ENCODE results near the gene SHFL. TPM values are rescaled to one million over a fixed set of nuclear protein-coding genes. Genes with fewer than 3 reads are reported as not detected.

Gene SHFL
- total and polyA plus RNA-seq, 2 of the 4 experiments (the other 2 are of a cell fraction) = 9.0 to 32.1 TPM

GRCh38 chr19:10105509-10106099, 19.5 kb downstream of the SHFL start:
- Histone ChIP-seq H2AK9ac (replicated peaks; ENCODE audit: low read depth, low read length, poor library complexity) (peak overlapping the region; percentile 22), H4K91ac (ENCODE audit: insufficient read depth, low read depth, low read length) (no peak overlapping the region), H3K27me3 (ENCODE audit: control insufficient read depth, insufficient read depth, low read length) (no peaks in the 10 kb centered on the region), H2AFZ (replicated peaks; ENCODE audit: low read length, poor library complexity) (peak overlapping the region; percentile 76), H3K36me3 (ENCODE audit: control insufficient read depth, insufficient read depth, low read length) (peaks cover 25% of the 10 kb centered on the region), H2BK5ac (ENCODE audit: low read depth, low read length, poor library complexity, severe bottlenecking) (no peak overlapping the region), H2BK15ac (ENCODE audit: low read depth, low read length) (no peak overlapping the region), H3K4me1 (ENCODE audit: control insufficient read depth, insufficient read depth, low read length) (peaks cover 4% of the 10 kb centered on the region), H2BK20ac (ENCODE audit: low read depth, low read length) (no peak overlapping the region), H4K20me1 (ENCODE audit: insufficient read depth, low read length) (0 out of 2 replicates have a peak, but pooled peaks cover 5% of the 10 kb centered on the region), H3K9me3 (ENCODE audit: control insufficient read depth, insufficient read depth, low read length) (no peaks in the 10 kb centered on the region), H3K9me1 (ENCODE audit: insufficient read depth, low read length) (no peaks in the 10 kb centered on the region), H3K9ac (ENCODE audit: low read depth, low read length) (no peak overlapping the region), H3K23ac (ENCODE audit: low read depth, low read length) (no peak overlapping the region), H4K8ac (ENCODE audit: low read depth in 2 of 2, low read length in 2 of 2) (peak overlapping the region in 1 of 2 experiments; percentile 37; a peak in 1 of 4 replicates), H3K18ac (ENCODE audit: low read depth, low read length) (no peak overlapping the region), H2BK120ac (ENCODE audit: low read depth, low read length) (no peak overlapping the region), H2AK5ac (ENCODE audit: low read depth, low read length) (no peak overlapping the region), H4K5ac (ENCODE audit: low read depth, low read length) (no peak overlapping the region), H3K27ac (ENCODE audit: insufficient read depth, low read length) (no peak overlapping the region), H3K79me1 (ENCODE audit: low read depth in 1 of 2, low read length in 2 of 2) (peaks cover 16 to 30% of the 10 kb centered on the region in 2 experiments), H3K4me3 (ENCODE audit: insufficient read depth, low read depth, low read length) (no peak overlapping the region), H3K56ac (ENCODE audit: extremely low read depth, insufficient read depth, low read length) (no peak overlapping the region), H3K14ac (replicated peaks; ENCODE audit: low read depth, low read length) (no peak overlapping the region), H3K4me2 (ENCODE audit: low read depth, low read length) (no peak overlapping the region), H3K4ac (ENCODE audit: low read depth, low read length) (no peak overlapping the region)
- dilution Hi-C loops (cut with HindIII; ENCODE audit: low sequenced_read_pairs, unreplicated experiment) = no loop called here
- in situ Hi-C loops (cut with MboI; ENCODE audit: low sequenced_read_pairs) = no loop called here
- no TSS peak for BruUV-seq (replicated peaks)
- no peak for DNase-seq
- 55% methylated on average over 7 of the region's 16 CpGs; no CpG with 5 or more reads in 1 of the 2 experiments for WGBS, 2 experiments (ENCODE audit: extremely low coverage in 2 of 2, insufficient read length in 1 of 2)
- intact Hi-C loops (cut with micrococcal nuclease) = loop anchor here (5.0 kb wide), 1 partner anchor 147 kb away; the partner anchor contains the start of gene MRPL4
- ATAC-seq (ENCODE audit: low read depth) = no peak
- POLR2A ChIA-PET (ENCODE audit: unreplicated experiment) = no interaction called here
- CTCF ChIA-PET = no interaction called here
- TF ChIP-seq RAD21 (IDR thresholded peaks at IDR 0.05; ENCODE audit: low read length) = no peak
- TF ChIP-seq SMC3 (IDR thresholded peaks at IDR 0.05; ENCODE audit: low read depth, low read length) = no peak
- TF ChIP-seq CHD1 (IDR thresholded peaks at IDR 0.05; ENCODE audit: low read depth, low read length) = no peak
- no peak for TF ChIP-seq FOS (IDR thresholded peaks at IDR 0.05; ENCODE audit: low read depth, low read length)
- TF ChIP-seq BHLHE40 (IDR thresholded peaks at IDR 0.05; ENCODE audit: low read depth, low read length) = no peak
- no peak for TF ChIP-seq MAZ (IDR thresholded peaks at IDR 0.05; ENCODE audit: borderline replicate concordance, low read depth, low read length)
- TF ChIP-seq MXI1 (IDR thresholded peaks at IDR 0.05; ENCODE audit: borderline replicate concordance, low read depth, low read length) = no peak
- TF ChIP-seq MAFK (IDR thresholded peaks at IDR 0.05; ENCODE audit: low read depth, low read length) = no peak
- TF ChIP-seq USF2 (IDR thresholded peaks at IDR 0.05; ENCODE audit: low read depth, low read length) = no peak
- TF ChIP-seq CTCF (conservative IDR thresholded peaks at IDR 0.05; ENCODE audit: low read depth, low read length) = no peak
- no peak for TF ChIP-seq RCOR1 (IDR thresholded peaks at IDR 0.05; ENCODE audit: insufficient replicate concordance, low read length)
- TF ChIP-seq NFE2L2 (IDR thresholded peaks at IDR 0.05; ENCODE audit: low read depth, low read length) = no peak
- TF ChIP-seq POLR2A (IDR thresholded peaks at IDR 0.05; ENCODE audit: low read depth, low read length) = no peak
- TF ChIP-seq CEBPB (IDR thresholded peaks at IDR 0.05; ENCODE audit: low read depth, low read length) = no peak
- TF ChIP-seq ELK1 (IDR thresholded peaks at IDR 0.05; ENCODE audit: borderline replicate concordance, low read depth, low read length) = no peak
- no peak for TF ChIP-seq RFX5 (IDR thresholded peaks at IDR 0.05; ENCODE audit: low read depth, low read length)

Data from IMR-90 (cell line).